Activated CD4-positive, alpha-beta memory T cell treated with anti-CD3 and anti-CD28 coated beads for 36 hours (primary cell): ENCODE data around the gene YKT6. TPM values are rescaled to one million over a fixed set of nuclear protein-coding genes. Genes with fewer than 3 reads are reported as not detected.
"Not testable (repeated sequence)": the region's sequence is repeated elsewhere in the genome, so short reads cannot be mapped to it uniquely, and the experiment has no call there.

Experiments used
- CTCF ChIA-PET: fragments of 350-600 bp; sonication (Branson Sonifier 250); formaldehyde crosslinking; loops from one replicate; lab custom pipeline; 2021; ENCODE audit warnings: antibody characterized with exemption, inconsistent platforms; lab: Charles Lee
- POLR2A ChIA-PET: fragments of 350-600 bp; sonication (Branson Sonifier 250); formaldehyde crosslinking; loops from one replicate; lab custom pipeline; 2021; ENCODE audit warnings: antibody characterized with exemption; lab: Charles Lee
- DNase-seq: peaks from one replicate; pipeline ENCODE4 v3.0.0-alpha.2; 2020
- H3K27ac Mint-ChIP-seq: one replicate; pipeline ENCODE4 v1.8.0; 2021; ENCODE audit warnings: mixed read lengths
- H3K27me3 Mint-ChIP-seq: one replicate; pipeline ENCODE4 v1.8.0; 2021; ENCODE audit warnings: mixed read lengths
- H3K36me3 Mint-ChIP-seq: one replicate; pipeline ENCODE4 v1.8.0; 2021; ENCODE audit warnings: mixed read lengths
- H3K4me1 Mint-ChIP-seq: one replicate; pipeline ENCODE4 v1.8.0; 2021; ENCODE audit warnings: low read depth, mixed read lengths
- H3K4me3 Mint-ChIP-seq: one replicate; pipeline ENCODE4 v1.8.0; 2021; ENCODE audit warnings: mild to moderate bottlenecking, mixed read lengths
- H3K9me3 Mint-ChIP-seq: one replicate; pipeline ENCODE4 v1.8.0; 2021; ENCODE audit warnings: mixed read lengths
- intact Hi-C: fragments of 100-400 bp; cut with micrococcal nuclease; formaldehyde crosslinking; loops from one replicate; pipeline ENCODE4 v1.15.1; 2023
- total RNA-seq, 2 experiments: library from RNA; stranded (reverse); gene quantifications; one replicate each; pipeline ENCODE4 v1.2.3, GENCODE V29; 2021

The YKT6 gene
- total RNA-seq, 2 experiments from 2014 or later = 57.0 to 60.4 TPM

GRCh38 chr7:44189286-44189992 lies 11.3 kb upstream of the YKT6 start, which contains the start of gene GCK:
GCK (minus strand) TSS chr7:44189439; CDS start chr7:44188953, 486 bp downstream.
- Mint-ChIP-seq H3K27me3 (no peaks in the 10 kb centered on the region), H3K4me1 (peaks cover 6% of the 10 kb centered on the region), H3K27ac (no peak within 1 kb of the TSS), H3K36me3 (no peaks in the 10 kb centered on the region), H3K4me3 (no peak within 1 kb of the TSS), H3K9me3 (no peaks in the 10 kb centered on the region)
- ChIA-PET POLR2A (no interaction called here), CTCF (no interaction called here)
- intact Hi-C loops = no loop called here
- no peak for DNase-seq

GRCh38 chr7:44189993-44190872 lies 10.5 kb upstream of the YKT6 start:
- no peaks in the 10 kb centered on the region for H3K9me3 Mint-ChIP-seq
- no peaks in the 10 kb centered on the region for H3K27me3 Mint-ChIP-seq
- H3K27ac Mint-ChIP-seq = no peak overlapping the region
- ChIA-PET CTCF (no interaction called here), POLR2A (no interaction called here)
- H3K4me3 Mint-ChIP-seq = no peak overlapping the region
- no peaks in the 10 kb centered on the region for H3K36me3 Mint-ChIP-seq
- peaks cover 6% of the 10 kb centered on the region for H3K4me1 Mint-ChIP-seq
- DNase-seq = no peak
- intact Hi-C loops = no loop called here

GRCh38 chr7:44191171-44191570 lies 9.6 kb upstream of the YKT6 start:
- no peak for DNase-seq
- Mint-ChIP-seq H3K27ac (no peak overlapping the region), H3K9me3 (no peaks in the 10 kb centered on the region), H3K27me3 (no peaks in the 10 kb centered on the region), H3K4me3 (no peak overlapping the region), H3K4me1 (peaks cover 6% of the 10 kb centered on the region), H3K36me3 (no peaks in the 10 kb centered on the region)
- ChIA-PET CTCF (no interaction called here), POLR2A (no interaction called here)
- intact Hi-C loops = no loop called here

DNA sequence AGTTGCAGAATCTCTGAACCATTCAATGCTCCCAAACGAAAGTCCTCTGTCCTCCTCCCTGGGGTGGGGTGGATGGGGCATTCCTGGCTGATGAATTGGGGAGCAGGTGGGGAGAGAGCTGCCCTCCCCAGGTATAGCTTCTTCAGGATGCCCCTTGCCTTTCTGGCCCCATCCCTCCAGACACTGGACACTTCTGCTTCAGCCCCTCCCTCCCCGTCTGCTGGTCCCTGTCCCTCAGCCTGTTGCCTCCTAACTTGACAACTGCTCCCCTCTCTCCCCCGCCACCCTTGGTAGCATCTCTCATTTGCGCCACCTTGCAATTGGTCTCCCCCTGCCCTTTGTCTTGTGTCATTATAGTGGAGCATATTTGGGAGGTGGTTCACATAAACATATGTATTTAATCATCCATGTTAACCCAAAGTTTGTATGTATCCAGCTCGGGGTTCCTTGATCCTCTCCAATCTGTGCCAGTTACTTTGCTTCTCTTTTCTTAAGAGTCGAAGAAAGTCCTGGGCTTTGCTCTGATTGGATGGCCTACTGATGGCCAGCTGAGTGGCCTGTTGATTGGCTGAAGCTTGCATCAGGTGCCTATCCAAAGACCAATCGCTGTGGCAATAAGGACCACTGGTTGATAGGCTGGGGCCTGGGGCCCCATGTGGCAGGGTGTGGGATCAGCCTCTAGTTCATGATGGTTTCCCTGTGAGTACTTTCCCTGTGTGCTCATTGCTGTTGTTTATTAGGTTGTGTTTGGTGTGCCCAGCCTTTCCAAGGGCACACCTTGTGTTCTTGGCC lies 7.6 kb upstream of the YKT6 start:
- Mint-ChIP-seq H3K4me1 (peaks cover 6% of the 10 kb centered on the region), H3K4me3 (no peak overlapping the region), H3K36me3 (no peaks in the 10 kb centered on the region), H3K27me3 (peaks cover 9% of the 10 kb centered on the region), H3K27ac (no peak overlapping the region), H3K9me3 (no peaks in the 10 kb centered on the region)
- DNase-seq = no peak
- POLR2A ChIA-PET = interaction anchor here (0.6 kb wide), 1 partner anchor 112 kb away, joined by 3 read pairs; no protein-coding TSS in a partner anchor
- intact Hi-C loops = no loop called here
- CTCF ChIA-PET = no interaction called here

DNA sequence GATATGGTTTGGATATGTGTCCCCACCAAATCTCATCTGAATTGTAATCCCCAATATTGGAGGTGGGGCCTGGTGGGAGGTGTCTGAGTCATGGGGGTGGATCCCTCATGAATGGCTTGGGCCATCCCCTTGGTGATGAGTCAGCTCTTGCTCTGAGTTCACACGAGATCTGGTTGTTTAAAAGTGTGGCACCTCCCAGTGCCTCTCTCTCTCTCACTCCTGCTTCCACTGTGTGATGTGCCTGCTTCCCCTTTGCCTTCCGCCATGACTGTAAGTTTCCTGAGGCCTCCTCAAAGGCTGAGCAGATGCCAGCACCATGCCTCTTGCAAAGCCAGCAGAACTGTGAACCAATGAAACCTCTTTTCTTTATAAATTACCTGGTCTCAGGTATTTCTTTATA lies 6.7 kb upstream of the YKT6 start:
- ChIA-PET CTCF (interaction anchor here (1.2 kb wide), 1 partner anchor 31 kb away, joined by 3 read pairs; no protein-coding TSS in a partner anchor), POLR2A (interaction anchor here (0.6 kb wide), 1 partner anchor 113 kb away, joined by 3 read pairs; no protein-coding TSS in a partner anchor)
- Mint-ChIP-seq H3K27me3 (peaks cover 9% of the 10 kb centered on the region), H3K9me3 (no peaks in the 10 kb centered on the region), H3K27ac (no peak overlapping the region), H3K36me3 (no peaks in the 10 kb centered on the region), H3K4me1 (peaks cover 6% of the 10 kb centered on the region), H3K4me3 (no peak overlapping the region)
- peak; percentile 68 for DNase-seq
- intact Hi-C loops = no loop called here

DNA sequence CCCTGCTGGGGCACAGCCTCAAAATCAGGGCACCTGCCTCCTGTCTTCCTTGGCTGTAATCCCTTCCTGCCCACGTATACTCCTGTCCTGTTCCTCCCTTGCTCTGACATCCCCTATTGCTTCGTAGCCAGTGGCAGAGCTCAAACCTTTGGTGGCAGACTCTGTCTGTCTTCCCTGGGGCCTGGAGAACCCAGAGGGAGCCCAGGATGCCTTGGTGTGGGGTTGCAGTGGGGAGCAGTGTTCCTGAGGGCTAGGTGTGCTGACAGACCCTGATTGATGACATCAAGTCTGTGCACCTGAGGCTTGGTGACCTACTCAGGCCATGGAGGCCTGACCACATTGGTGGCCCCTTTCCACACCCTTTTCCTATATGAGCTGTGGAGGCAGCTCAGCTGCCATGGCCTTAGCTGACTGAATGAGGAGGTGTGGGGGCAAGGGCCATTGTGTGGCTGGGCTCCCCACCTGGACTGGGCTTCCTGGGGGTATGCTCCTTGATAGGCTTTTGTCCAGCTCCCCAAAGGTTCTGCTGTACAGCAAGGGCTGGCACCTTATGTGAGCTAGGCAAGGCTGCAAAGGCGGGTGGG lies 6.1 kb upstream of the YKT6 start:
- no peak overlapping the region for H3K27ac Mint-ChIP-seq
- H3K4me1 Mint-ChIP-seq = peaks cover 6% of the 10 kb centered on the region
- intact Hi-C loops = no loop called here
- no peaks in the 10 kb centered on the region for H3K36me3 Mint-ChIP-seq
- H3K27me3 Mint-ChIP-seq = peaks cover 9% of the 10 kb centered on the region
- CTCF ChIA-PET = interaction anchor here (1.2 kb wide), 1 partner anchor 31 kb away, joined by 3 read pairs; no protein-coding TSS in a partner anchor
- DNase-seq = no peak
- POLR2A ChIA-PET = no interaction called here
- no peak overlapping the region for H3K4me3 Mint-ChIP-seq
- H3K9me3 Mint-ChIP-seq = no peaks in the 10 kb centered on the region

DNA sequence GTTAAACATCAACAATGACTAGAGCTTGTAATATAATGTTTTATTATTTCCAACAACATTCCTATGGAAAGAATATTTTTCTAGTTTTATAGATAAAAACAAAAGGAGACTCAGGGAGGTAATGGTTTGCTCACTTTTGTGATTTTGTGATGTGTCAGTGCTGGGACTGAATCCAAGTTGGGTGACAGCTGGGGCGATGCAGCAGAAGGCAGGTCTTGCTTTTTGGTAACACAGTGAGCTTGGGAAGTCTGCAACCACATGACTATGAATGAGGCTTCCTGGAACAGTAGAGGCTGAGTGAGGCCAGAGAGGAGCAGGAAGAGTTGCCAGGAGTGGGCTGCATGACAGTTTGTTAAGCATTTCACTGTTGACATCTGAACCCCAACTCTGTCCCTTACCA lies 4.9 kb upstream of the YKT6 start:
- intact Hi-C loops = loop anchor here (1.0 kb wide), 1 partner anchor 176 kb away; no protein-coding TSS in a partner anchor
- POLR2A ChIA-PET = no interaction called here
- no peak overlapping the region for H3K27ac Mint-ChIP-seq
- H3K36me3 Mint-ChIP-seq = no peaks in the 10 kb centered on the region
- H3K4me3 Mint-ChIP-seq = no peak overlapping the region
- H3K9me3 Mint-ChIP-seq = no peaks in the 10 kb centered on the region
- CTCF ChIA-PET = interaction anchor here (0.7 kb wide), 1 partner anchor 236 kb away, joined by 3 read pairs; no protein-coding TSS in a partner anchor
- H3K27me3 Mint-ChIP-seq = peaks cover 9% of the 10 kb centered on the region
- H3K4me1 Mint-ChIP-seq = peaks cover 9% of the 10 kb centered on the region
- no peak for DNase-seq

- no peaks in the 10 kb centered on the region for H3K36me3 Mint-ChIP-seq
- intact Hi-C loops = loop anchor here (1.0 kb wide), 1 partner anchor 176 kb away; no protein-coding TSS in a partner anchor
- ChIA-PET CTCF (interaction anchor here (1.2 kb wide), 1 partner anchor 368 kb away, joined by 3 read pairs; no protein-coding TSS in a partner anchor), POLR2A (no interaction called here)
- no peak overlapping the region for H3K4me3 Mint-ChIP-seq
- peak; percentile 46 for DNase-seq
- no peak overlapping the region for H3K27ac Mint-ChIP-seq
- peaks cover 9% of the 10 kb centered on the region for H3K27me3 Mint-ChIP-seq
- no peaks in the 10 kb centered on the region for H3K9me3 Mint-ChIP-seq
- H3K4me1 Mint-ChIP-seq = peaks cover 10% of the 10 kb centered on the region
Observed at GRCh38 chr7:44196450-44196872, 4.3 kb upstream of the YKT6 start.

GRCh38 chr7:44197474-44197873 lies 3.3 kb upstream of the YKT6 start:
- Mint-ChIP-seq H3K4me3 (no peak overlapping the region), H3K9me3 (no peaks in the 10 kb centered on the region), H3K4me1 (peaks cover 20% of the 10 kb centered on the region), H3K27ac (no peak overlapping the region), H3K36me3 (no peaks in the 10 kb centered on the region), H3K27me3 (peaks cover 9% of the 10 kb centered on the region)
- CTCF ChIA-PET = interaction anchor here (1.2 to 1.3 kb wide), 2 partner anchors 337 to 367 kb away, joined by 3 to 5 read pairs; no protein-coding TSS in a partner anchor
- POLR2A ChIA-PET = no interaction called here
- DNase-seq = no peak
- intact Hi-C loops = no loop called here

- intact Hi-C loops = loop anchor here (1.0 to 2.0 kb wide), 3 partner anchors 77 to 801 kb away; partner anchors contain the start of genes CCM2, POLD2 and POLM
- not testable (repeated sequence) for H3K27ac Mint-ChIP-seq, H3K36me3 Mint-ChIP-seq, H3K27me3 Mint-ChIP-seq, DNase-seq, H3K9me3 Mint-ChIP-seq
- POLR2A ChIA-PET = interaction anchor here (1.0 kb wide), 1 partner anchor 180 kb away, joined by 3 read pairs; no protein-coding TSS in a partner anchor
- H3K4me1 Mint-ChIP-seq = peaks cover 28% of the 10 kb centered on the region
- CTCF ChIA-PET = interaction anchor here (0.9 to 2.0 kb wide), 6 partner anchors 15 to 406 kb away, joined by 3 to 6 read pairs (median 4); partner anchors contain the start of genes OGDH and POLD2
- peak overlapping the region; percentile 62 for H3K4me3 Mint-ChIP-seq
Observed at GRCh38 chr7:44200163-44200562, 615 bp upstream of the YKT6 start.

GRCh38 chr7:44201813-44202212 lies 1.0 kb downstream of the YKT6 start:
- peak overlapping the region; percentile 83 for H3K4me3 Mint-ChIP-seq
- H3K27me3 Mint-ChIP-seq = peaks cover 6% of the 10 kb centered on the region
- ChIA-PET POLR2A (no interaction called here), CTCF (interaction anchor here (1.0 to 2.0 kb wide), 7 partner anchors 13 to 289 kb away, joined by 3 to 6 read pairs (median 4); no protein-coding TSS in a partner anchor)
- no peaks in the 10 kb centered on the region for H3K9me3 Mint-ChIP-seq
- DNase-seq = no peak
- intact Hi-C loops = loop anchor here (2.0 kb wide), 1 partner anchor 799 kb away; the partner anchor contains the start of gene CCM2
- H3K4me1 Mint-ChIP-seq = peaks cover 28% of the 10 kb centered on the region
- H3K27ac Mint-ChIP-seq = no peak overlapping the region
- peaks cover 12% of the 10 kb centered on the region for H3K36me3 Mint-ChIP-seq
